B cell (primary cell): ENCODE measurements around the gene PER1. TPM values are rescaled to one million over a fixed set of nuclear protein-coding genes. Genes with fewer than 3 reads are reported as not detected.

Experiments
- ATAC-seq: fragments of 200-7000 bp; cut with Tn5 transposase; one replicate; pipeline ENCODE4 v1.10.0; 2021; ENCODE audit warnings: low read depth, mild to moderate bottlenecking, moderate number of reproducible peaks, moderate library complexity
- CTCF ChIA-PET: fragments of 350-600 bp; sonication (Branson Sonifier 250); formaldehyde crosslinking; loops from one replicate; lab custom pipeline; 2021; ENCODE audit warnings: antibody characterized with exemption, inconsistent platforms; lab: Charles Lee
- POLR2A ChIA-PET: fragments of 350-600 bp; sonication (Branson Sonifier 250); formaldehyde crosslinking; loops from one replicate; lab custom pipeline; 2021; ENCODE audit warnings: antibody characterized with exemption; lab: Charles Lee
- DNase-seq: peaks from one replicate; pipeline ENCODE4 v3.0.0; 2013
- H2AFZ ChIP-seq: 2 replicates; pipeline ENCODE4 v1.6.1; 2012; ENCODE audit warnings: mild to moderate bottlenecking, low read depth, low read length; ENCODE audit not compliant: insufficient read depth, poor library complexity, severe bottlenecking
- H3K27ac ChIP-seq, 2 donors: 1 replicate in 1 of 2; 2 replicates in 1 of 2; pipeline ENCODE4 v1.5.1; 2012 to 2013; ENCODE audit warnings: low read length in 2 of 2, mild to moderate bottlenecking in 2 of 2, moderate library complexity in 1 of 2
- H3K27me3 ChIP-seq, 4 experiments: fragments of 200-600 bp in 1 of 4; sonication (generic) in 1 of 4; replicated peaks in 1 of 4; 1 replicate in 2 of 4; 2 replicates in 2 of 4; pipeline versions ENCODE4 v1.6.1 to v1.7.0; 2013 to 2016; ENCODE audit warnings: low read length in 3 of 4, mild to moderate bottlenecking in 2 of 4, mixed read lengths in 1 of 4, moderate library complexity in 1 of 4; ENCODE audit not compliant: insufficient read depth in 4 of 4, control insufficient read depth in 3 of 4; ENCODE audit errors: control extremely low read depth in 1 of 4
- H3K36me3 ChIP-seq, 2 experiments: replicated peaks in 1 of 2; 1 replicate in 1 of 2; 2 replicates in 1 of 2; pipeline versions ENCODE4 v1.6.1 to v1.7.1; 2013; ENCODE audit warnings: low read length in 1 of 2; ENCODE audit not compliant: insufficient read depth in 2 of 2, control insufficient read depth in 1 of 2; ENCODE audit errors: control extremely low read depth in 1 of 2, extremely low read depth in 1 of 2
- H3K4me1 ChIP-seq, 2 donors: fragments of 200-600 bp in 1 of 2; sonication (generic) in 1 of 2; 1 replicate in 1 of 2; 2 replicates in 1 of 2; pipeline versions ENCODE4 v1.5.1 to v1.6.1; 2013 to 2017; ENCODE audit warnings: low read length in 2 of 2; ENCODE audit not compliant: control insufficient read depth in 2 of 2, insufficient read depth in 2 of 2
- H3K4me2 ChIP-seq: replicated peaks from 2 replicates; pipeline ENCODE3; 2012; ENCODE audit warnings: mild to moderate bottlenecking, low read depth, low read length; ENCODE audit not compliant: poor library complexity, severe bottlenecking
- H3K4me3 ChIP-seq, 5 experiments: fragments of 200-600 bp in 1 of 5; sonication (generic) in 1 of 5; 1 replicate in 3 of 5; 2 replicates in 2 of 5; pipeline versions ENCODE4 v1.5.1 to v1.7.0; 2011 to 2016; ENCODE audit warnings: low read length in 4 of 5, mild to moderate bottlenecking in 4 of 5, low read depth in 2 of 5, control low read depth in 1 of 5, moderate library complexity in 1 of 5; ENCODE audit not compliant: insufficient read depth in 1 of 5; ENCODE audit errors: control extremely low read depth in 1 of 5, extremely low read depth in 1 of 5
- H3K79me2 ChIP-seq: fragments of 200-600 bp; sonication (generic); one replicate; pipeline ENCODE4 v1.6.0; 2016; ENCODE audit warnings: low read length; ENCODE audit not compliant: control insufficient read depth, insufficient read depth
- H3K9ac ChIP-seq: fragments of 200-600 bp; sonication (generic); 2 replicates; pipeline ENCODE4 v1.6.1; 2017; ENCODE audit warnings: mild to moderate bottlenecking, low read length, moderate library complexity
- H3K9me3 ChIP-seq, 3 donors: one replicate each; pipeline versions ENCODE4 v1.6.1 to v1.7.1; 2013; ENCODE audit warnings: low read length in 2 of 3; ENCODE audit not compliant: control insufficient read depth in 2 of 3, insufficient read depth in 1 of 3; ENCODE audit errors: control extremely low read depth in 1 of 3
- H4K20me1 ChIP-seq: 2 replicates; pipeline ENCODE4 v1.6.0; 2012; ENCODE audit warnings: mild to moderate bottlenecking, low read length; ENCODE audit not compliant: insufficient read depth, control insufficient read depth, poor library complexity, severe bottlenecking
- H3K27ac Mint-ChIP-seq: one replicate; pipeline ENCODE4 v1.8.0; 2021; ENCODE audit warnings: mixed read lengths
- H3K27me3 Mint-ChIP-seq: one replicate; pipeline ENCODE4 v1.8.0; 2021; ENCODE audit warnings: mixed read lengths
- H3K4me1 Mint-ChIP-seq: one replicate; pipeline ENCODE4 v1.8.0; 2021; ENCODE audit warnings: mixed read lengths
- H3K4me3 Mint-ChIP-seq: one replicate; pipeline ENCODE4 v1.8.0; 2021; ENCODE audit warnings: mixed read lengths
- H3K9me3 Mint-ChIP-seq: one replicate; pipeline ENCODE4 v1.8.0; 2022; ENCODE audit warnings: mixed read lengths; ENCODE audit not compliant: insufficient read depth
- EZH2 ChIP-seq: IDR thresholded peaks from 2 replicates; pipeline ENCODE4 v1.6.1; 2012; ENCODE audit warnings: borderline replicate concordance, low read depth, mild to moderate bottlenecking, moderate library complexity, low read length; ENCODE audit not compliant: insufficient read depth, poor library complexity, severe bottlenecking
- WGBS: methylation state at CpG from one replicate; pipeline ENCODE4 v1.1.5; 2013; ENCODE audit warnings: missing lambda C conversion rate; ENCODE audit not compliant: insufficient coverage; 5-methylcytosine and 5-hydroxymethylcytosine counted together
- intact Hi-C: fragments of 100-400 bp; cut with micrococcal nuclease; formaldehyde crosslinking; loops from one replicate; pipeline ENCODE4 v1.10.0; 2022
- polyA plus RNA-seq: library from polyadenylated mRNA; depleted of rRNA; stranded (reverse); fragments of >200 nt; gene quantifications from 2 replicates; pipeline ENCODE4 v1.2.3, GENCODE V29; 2012
- total RNA-seq, 2 donors: library from RNA; stranded (reverse); fragments of 120-200 nt in 1 of 2; gene quantifications; 1 replicate in 1 of 2; 2 replicates in 1 of 2; pipeline versions ENCODE4 v1.2.3 to v1.2.4, GENCODE V29; 2013 to 2022
- TF ChIP-seq, protein P1 (sequence below): fragments of 200-600 bp; IDR thresholded peaks from one replicate; pipeline ENCODE4 v1.8.0; 2022; ENCODE audit warnings: antibody characterized with exemption, mild to moderate bottlenecking

Gene PER1
- total and polyA plus RNA-seq, 2 donors (not counting 1 experiment from before 2014, with no cell fraction given) = 120 to 176 TPM

DNA sequence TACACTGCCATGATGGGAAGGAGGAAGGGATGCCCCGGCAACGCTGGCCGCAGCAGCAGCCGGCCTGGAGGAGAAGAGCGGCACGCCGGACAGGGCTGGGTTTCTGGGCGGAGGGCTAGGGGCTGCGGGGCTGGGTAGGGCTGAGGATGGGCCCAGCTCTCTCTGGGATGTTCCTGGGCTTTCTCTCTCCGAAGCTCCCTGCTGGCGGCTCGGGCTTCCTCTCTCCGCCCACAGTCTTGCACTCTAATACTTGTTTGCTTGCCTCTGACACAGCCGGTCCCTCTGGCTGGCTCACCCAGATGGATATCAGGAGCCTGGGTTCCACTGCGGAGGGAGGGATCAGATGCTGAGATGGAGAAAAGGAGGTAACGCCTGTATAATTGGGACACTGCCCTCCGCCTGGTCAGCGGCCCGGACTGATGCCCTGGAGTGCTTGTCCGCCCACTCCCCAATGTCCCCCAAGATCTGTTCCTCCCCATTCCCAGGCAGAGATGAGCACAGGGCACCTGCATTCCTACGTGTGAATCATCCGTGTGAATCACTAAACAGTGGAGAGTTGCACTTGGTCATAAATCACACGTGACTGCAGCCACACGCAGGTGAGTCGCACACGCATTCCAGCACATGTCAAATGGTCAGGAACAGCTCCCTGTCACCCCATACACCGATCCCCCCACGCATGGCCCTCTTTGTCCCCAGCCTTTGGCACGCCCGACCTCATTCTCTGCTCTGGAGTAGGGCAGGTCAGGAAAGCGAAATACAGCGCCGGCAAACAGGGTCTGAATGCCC lies 34.0 kb downstream of the PER1 start, which contains the start of gene ALOXE3:
ALOXE3 (minus strand) TSS at position 535 of the 789 bp plus-strand sequence; CDS start at position 11, 524 bp downstream.
- ATAC-seq (peak; percentile 0), DNase-seq (peak; percentile 48)
- Histone ChIP-seq H3K27ac (peak within 1 kb of the TSS; percentile 13 to 34), H3K27me3 (peaks cover 0 to 70% (median 45%) of the 10 kb centered on the region in 4 experiments), H3K9me3 (peaks cover 0 to 14% (median 0%) of the 10 kb centered on the region in 3 donors), H3K4me3 (peak within 1 kb of the TSS; percentile 61 to 85 (median 69)), H3K9ac (peak within 1 kb of the TSS; percentile 72), H3K4me2 (peak within 1 kb of the TSS; percentile 91), H4K20me1 (peaks cover 13% of the 10 kb centered on the region), H3K4me1 (peaks cover 45 to 53% of the 10 kb centered on the region in 2 donors), H3K79me2 (no peaks in the 10 kb centered on the region), H3K36me3 (no peaks in the 10 kb centered on the region), H2AFZ (peak within 1 kb of the TSS; percentile 77)
- no peaks in the 10 kb centered on the region for H3K9me3 Mint-ChIP-seq
- peaks cover 56% of the 10 kb centered on the region for H3K27me3 Mint-ChIP-seq
- H3K27ac Mint-ChIP-seq = peak within 1 kb of the TSS; percentile 98
- intact Hi-C loops = loop anchor here (1.0 to 5.0 kb wide), 5 partner anchors 27 to 183 kb away; no protein-coding TSS in a partner anchor
- CTCF ChIA-PET = interaction anchor here (0.6 to 20.5 kb wide), 18 partner anchors 9 to 183 kb away, joined by 3 to 360 read pairs (median 12); partner anchors contain the start of genes AURKB, BORCS6, CTC1 and PER1
- POLR2A ChIA-PET = interaction anchor here (1.1 to 3.1 kb wide), 7 partner anchors 27 to 105 kb away, joined by 3 to 23 read pairs (median 13); partner anchors contain the start of gene VAMP2
- H3K4me1 Mint-ChIP-seq = peaks cover 48% of the 10 kb centered on the region
- H3K4me3 Mint-ChIP-seq = peak within 1 kb of the TSS; percentile 94
- no peak for TF ChIP-seq EZH2
- TF ChIP-seq, protein P1, sequence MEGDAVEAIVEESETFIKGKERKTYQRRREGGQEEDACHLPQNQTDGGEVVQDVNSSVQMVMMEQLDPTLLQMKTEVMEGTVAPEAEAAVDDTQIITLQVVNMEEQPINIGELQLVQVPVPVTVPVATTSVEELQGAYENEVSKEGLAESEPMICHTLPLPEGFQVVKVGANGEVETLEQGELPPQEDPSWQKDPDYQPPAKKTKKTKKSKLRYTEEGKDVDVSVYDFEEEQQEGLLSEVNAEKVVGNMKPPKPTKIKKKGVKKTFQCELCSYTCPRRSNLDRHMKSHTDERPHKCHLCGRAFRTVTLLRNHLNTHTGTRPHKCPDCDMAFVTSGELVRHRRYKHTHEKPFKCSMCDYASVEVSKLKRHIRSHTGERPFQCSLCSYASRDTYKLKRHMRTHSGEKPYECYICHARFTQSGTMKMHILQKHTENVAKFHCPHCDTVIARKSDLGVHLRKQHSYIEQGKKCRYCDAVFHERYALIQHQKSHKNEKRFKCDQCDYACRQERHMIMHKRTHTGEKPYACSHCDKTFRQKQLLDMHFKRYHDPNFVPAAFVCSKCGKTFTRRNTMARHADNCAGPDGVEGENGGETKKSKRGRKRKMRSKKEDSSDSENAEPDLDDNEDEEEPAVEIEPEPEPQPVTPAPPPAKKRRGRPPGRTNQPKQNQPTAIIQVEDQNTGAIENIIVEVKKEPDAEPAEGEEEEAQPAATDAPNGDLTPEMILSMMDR = no peak
- WGBS = 1% methylated on average over 31 of the region's 33 CpGs
